LNCAP (cell line): ENCODE measurements around the gene CXADR.

Experiments
- CTCF ChIP-seq: fragments of 450-650 bp; IDR thresholded peaks from 2 replicates; pipeline ENCODE4 v1.5.1; 2017; ENCODE audit warnings: mild to moderate bottlenecking

CXADR gene

GRCh38 chr21:17598437-17598836 lies 85.6 kb downstream of the CXADR start:
- no peak for TF ChIP-seq CTCF

DNA sequence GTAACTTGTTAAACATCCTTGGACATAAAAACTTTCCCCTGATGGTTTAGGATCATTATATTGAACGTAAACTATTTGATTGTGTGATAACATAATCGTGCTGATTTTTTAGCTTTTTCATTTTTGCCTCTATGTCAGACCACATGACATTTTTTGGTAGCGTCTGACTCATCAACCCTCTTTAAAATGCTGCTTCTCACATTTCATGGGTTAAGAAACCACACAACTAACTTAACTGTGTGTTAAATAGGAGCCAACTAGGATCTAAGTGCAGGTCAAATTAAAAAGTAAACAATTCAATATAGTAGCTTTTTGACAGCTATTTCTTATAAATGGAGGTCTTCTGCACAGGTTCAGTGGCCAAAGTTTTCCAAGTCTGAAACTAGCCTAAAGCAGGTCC lies 90.0 kb downstream of the CXADR start:
- TF ChIP-seq CTCF, result no peak

DNA sequence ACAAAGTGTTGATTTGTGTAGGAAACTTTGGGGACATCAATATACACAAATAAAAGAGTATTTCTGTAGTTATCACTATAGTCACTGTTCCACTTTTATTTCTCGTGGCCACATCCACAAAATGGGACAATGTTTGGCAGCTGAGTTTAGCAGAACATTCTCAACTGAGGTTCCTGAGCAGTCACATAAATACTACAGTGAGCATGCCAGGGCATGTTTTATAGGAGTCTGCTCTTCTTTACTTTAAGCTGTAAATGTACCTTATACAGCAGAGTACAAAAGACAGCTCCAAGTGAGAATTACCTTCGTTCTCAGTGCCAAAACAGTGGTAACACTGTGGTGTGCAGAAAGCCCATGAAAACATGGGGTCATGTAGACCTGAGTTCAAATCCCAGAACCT lies 94.8 kb downstream of the CXADR start:
- no peak for TF ChIP-seq CTCF

DNA sequence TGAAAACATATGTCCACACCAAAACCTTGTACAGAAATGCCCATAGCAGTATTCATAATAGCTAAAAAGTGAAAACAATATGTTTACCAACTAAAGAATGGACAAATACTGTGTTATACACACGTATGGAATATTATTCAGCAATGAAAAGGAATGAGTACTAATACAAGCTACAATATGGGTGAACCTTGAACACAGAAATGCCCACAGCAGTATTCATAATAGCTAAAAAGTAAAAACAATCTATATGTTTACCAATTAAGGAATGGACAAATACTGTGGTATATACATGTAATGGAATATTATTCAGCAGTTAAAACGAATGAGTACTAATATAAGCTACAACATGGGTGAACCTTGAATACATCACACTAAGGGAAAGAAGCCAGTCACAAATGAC lies 96.8 kb downstream of the CXADR start:
- no peak for TF ChIP-seq CTCF

DNA sequence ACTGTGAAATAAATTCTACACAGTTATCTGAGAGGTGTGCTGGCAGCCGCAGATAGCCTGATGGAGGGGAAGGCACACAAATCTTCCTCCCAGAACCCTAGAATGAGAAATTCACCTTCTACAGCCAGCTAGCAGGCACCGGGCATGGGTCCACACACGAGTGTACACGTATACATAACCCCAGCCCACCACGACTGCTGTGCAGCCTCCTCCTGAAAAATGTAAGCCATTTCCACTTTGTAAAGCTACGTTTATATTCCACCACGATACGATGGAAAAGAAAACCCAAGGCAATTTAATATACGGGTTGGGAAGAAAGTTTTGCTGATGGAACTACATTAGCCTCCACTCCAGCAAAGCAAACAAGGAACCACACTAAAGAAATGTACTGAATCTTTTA lies 98.1 kb downstream of the CXADR start:
- no peak for TF ChIP-seq CTCF

GRCh38 chr21:17611414-17612022 lies 98.7 kb downstream of the CXADR start:
- TF ChIP-seq CTCF, result no peak

- TF ChIP-seq CTCF, result no peak
These were observed 99.3 kb downstream of the CXADR start for GRCh38 chr21:17612023-17612564.
